Measurements from ENCODE around the gene MLN.

GRCh38 chr6:33778444-33779121, 25.2 kb downstream of the MLN start:
- TF ChIP-seq EZH2 (IDR thresholded peaks at IDR 0.05; ENCODE audit: borderline replicate concordance, insufficient read depth, low read depth, low read length, poor library complexity, severe bottlenecking) = no peak
- TF ChIP-seq CTCF (IDR thresholded peaks at IDR 0.05) = no peak

All from B cell (primary cell).